ENCODE data around the gene EIF2AK3. TPM values are rescaled to one million over a fixed set of nuclear protein-coding genes. Genes with fewer than 3 reads are reported as not detected.

The EIF2AK3 gene
- total RNA-seq, 1 donor from 2014 or later, result 18.5 TPM

GRCh38 chr2:88607416-88607815, 19.8 kb downstream of the EIF2AK3 start:
- no peaks in the 10 kb centered on the region for H3K9me3 Mint-ChIP-seq (ENCODE audit: low read depth)
- no peak for DNase-seq (ENCODE audit: low spot score)
- no peak overlapping the region for H3K4me3 Mint-ChIP-seq (ENCODE audit: unreplicated experiment)
- H3K36me3 Mint-ChIP-seq (ENCODE audit: low read depth), result no peaks in the 10 kb centered on the region
- H3K4me1 Mint-ChIP-seq (ENCODE audit: low read depth), result peaks cover 23% of the 10 kb centered on the region
- no peak for TF ChIP-seq CTCF (IDR thresholded peaks at IDR 0.05)
- no peak overlapping the region for H3K27ac Mint-ChIP-seq (ENCODE audit: unreplicated experiment)
- no peaks in the 10 kb centered on the region for H3K27me3 Mint-ChIP-seq (ENCODE audit: low read depth)

- H3K4me3 Mint-ChIP-seq (ENCODE audit: unreplicated experiment), result no peak overlapping the region
- no peaks in the 10 kb centered on the region for H3K9me3 Mint-ChIP-seq (ENCODE audit: low read depth)
These were observed 20.8 kb downstream of the EIF2AK3 start for GRCh38 chr2:88606371-88607030.

GRCh38 chr2:88603146-88603545, 24.1 kb downstream of the EIF2AK3 start:
- H3K27me3 Mint-ChIP-seq (ENCODE audit: low read depth), result no peaks in the 10 kb centered on the region
- peak overlapping the region; percentile 74 for H3K27ac Mint-ChIP-seq (ENCODE audit: unreplicated experiment)
- no peak for TF ChIP-seq CTCF (IDR thresholded peaks at IDR 0.05)
- no peak for DNase-seq (ENCODE audit: low spot score)
- peaks cover 45% of the 10 kb centered on the region for H3K4me1 Mint-ChIP-seq (ENCODE audit: low read depth)
- H3K36me3 Mint-ChIP-seq (ENCODE audit: low read depth), result no peaks in the 10 kb centered on the region
- no peaks in the 10 kb centered on the region for H3K9me3 Mint-ChIP-seq (ENCODE audit: low read depth)
- H3K4me3 Mint-ChIP-seq (ENCODE audit: unreplicated experiment), result no peak overlapping the region

More at GRCh38 chr2:88606371-88607030, 20.8 kb downstream of the EIF2AK3 start:
- no peak overlapping the region for H3K27ac Mint-ChIP-seq (ENCODE audit: unreplicated experiment)
- no peak for TF ChIP-seq CTCF (IDR thresholded peaks at IDR 0.05)
- no peaks in the 10 kb centered on the region for H3K36me3 Mint-ChIP-seq (ENCODE audit: low read depth)
- no peak for DNase-seq (ENCODE audit: low spot score)
- H3K27me3 Mint-ChIP-seq (ENCODE audit: low read depth), result no peaks in the 10 kb centered on the region
- peaks cover 28% of the 10 kb centered on the region for H3K4me1 Mint-ChIP-seq (ENCODE audit: low read depth)

- DNase-seq (ENCODE audit: low spot score), result no peak
- H3K9me3 Mint-ChIP-seq (ENCODE audit: low read depth), result no peaks in the 10 kb centered on the region
- H3K4me3 Mint-ChIP-seq (ENCODE audit: unreplicated experiment), result no peak overlapping the region
- H3K36me3 Mint-ChIP-seq (ENCODE audit: low read depth), result no peaks in the 10 kb centered on the region
- H3K27me3 Mint-ChIP-seq (ENCODE audit: low read depth), result no peaks in the 10 kb centered on the region
- TF ChIP-seq CTCF (IDR thresholded peaks at IDR 0.05), result no peak
- H3K4me1 Mint-ChIP-seq (ENCODE audit: low read depth), result peaks cover 45% of the 10 kb centered on the region
- H3K27ac Mint-ChIP-seq (ENCODE audit: unreplicated experiment), result peak overlapping the region; percentile 43
These were observed 25.2 kb downstream of the EIF2AK3 start for GRCh38 chr2:88602022-88602421.

GRCh38 chr2:88601286-88601685, 26.0 kb downstream of the EIF2AK3 start:
- Mint-ChIP-seq H3K27me3 (ENCODE audit: low read depth) (no peaks in the 10 kb centered on the region), H3K36me3 (ENCODE audit: low read depth) (no peaks in the 10 kb centered on the region), H3K9me3 (ENCODE audit: low read depth) (no peaks in the 10 kb centered on the region), H3K4me1 (ENCODE audit: low read depth) (peaks cover 45% of the 10 kb centered on the region), H3K4me3 (ENCODE audit: unreplicated experiment) (no peak overlapping the region), H3K27ac (ENCODE audit: unreplicated experiment) (peak overlapping the region; percentile 90)
- no peak for TF ChIP-seq CTCF (IDR thresholded peaks at IDR 0.05)
- DNase-seq (ENCODE audit: low spot score), result no peak
